GM19351 (cell line): ENCODE measurements around the gene ARID1B.

Experiments
- ATAC-seq: cut with Tn5 transposase; IDR thresholded peaks from one replicate; pipeline ENCODE4 v1.9.1; 2021; ENCODE audit warnings: mild to moderate bottlenecking, moderate library complexity; ENCODE audit not compliant: unreplicated experiment

Gene ARID1B

GRCh38 chr6:156822747-156823206, 45.6 kb downstream of the ARID1B start:
- no peak for ATAC-seq

DNA sequence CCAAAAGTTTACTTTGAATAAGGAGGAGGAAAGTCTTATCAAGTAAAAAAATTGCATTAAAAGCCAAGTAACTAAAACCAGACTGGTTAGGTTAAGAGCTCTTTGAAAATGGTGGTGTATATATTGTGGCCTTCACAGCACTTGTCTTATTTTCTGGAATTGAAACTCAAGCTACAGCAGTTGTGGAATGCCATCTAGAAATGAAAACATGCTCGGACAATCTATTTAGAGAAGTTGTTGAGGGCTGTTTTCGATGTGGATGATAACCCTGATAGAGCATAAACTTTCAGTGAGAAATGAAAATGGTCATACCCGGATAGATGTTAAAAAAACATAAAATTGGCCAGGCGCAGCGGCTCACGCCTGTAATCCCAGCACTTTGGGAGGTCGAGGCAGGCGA, 47.0 kb downstream of the ARID1B start:
- ATAC-seq = no peak

DNA sequence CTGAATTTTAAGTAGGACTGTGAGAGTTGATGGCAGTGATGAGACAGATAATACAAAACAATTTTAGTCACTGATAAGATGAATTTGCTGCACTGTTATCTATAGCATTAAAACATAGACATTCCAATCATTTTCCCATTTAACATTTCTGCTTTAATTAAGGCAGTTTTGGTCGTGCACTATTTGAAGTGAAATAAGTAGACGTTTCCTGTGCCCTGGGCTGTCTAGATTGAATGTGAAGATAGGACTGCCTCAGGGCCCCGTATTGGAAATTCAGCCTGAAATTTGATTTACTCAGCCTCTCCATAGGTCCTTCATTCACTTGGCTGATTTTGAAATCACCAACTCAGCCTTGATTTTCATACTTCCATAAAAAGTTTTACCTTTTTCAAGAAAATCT, 48.3 kb downstream of the ARID1B start:
- no peak for ATAC-seq

DNA sequence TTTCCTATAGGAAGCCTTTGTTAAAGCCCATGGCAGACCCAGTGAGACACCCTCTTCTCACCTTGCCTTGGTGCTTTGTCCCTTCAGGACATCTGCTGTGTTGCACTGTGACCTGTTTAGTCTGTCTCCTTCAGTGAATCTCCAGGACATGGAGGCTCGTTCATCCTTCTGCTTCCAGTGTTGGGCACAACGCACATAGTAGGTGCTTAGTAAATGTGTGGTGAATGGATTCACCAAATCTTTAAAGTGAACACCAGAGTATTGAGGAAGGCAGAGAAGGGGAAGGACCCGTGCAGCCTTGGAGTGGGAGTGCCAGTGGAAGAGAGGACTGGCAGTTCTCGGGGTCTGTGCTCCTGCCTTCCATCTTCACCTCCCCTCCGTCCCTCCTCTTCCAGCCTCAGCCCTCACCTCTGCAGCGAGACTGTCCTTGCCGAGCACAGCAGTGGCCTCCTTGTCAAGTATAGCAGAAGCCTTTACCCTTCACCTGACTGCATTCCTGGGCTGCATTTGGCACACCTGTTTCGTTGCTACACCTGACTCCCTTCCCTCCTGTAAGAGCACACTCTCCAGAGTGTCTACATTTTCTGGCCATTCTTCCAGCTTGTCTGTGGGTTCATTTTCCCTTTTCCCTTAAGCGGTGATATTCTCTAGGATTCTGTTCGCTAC, 49.2 kb downstream of the ARID1B start:
- ATAC-seq = no peak

DNA sequence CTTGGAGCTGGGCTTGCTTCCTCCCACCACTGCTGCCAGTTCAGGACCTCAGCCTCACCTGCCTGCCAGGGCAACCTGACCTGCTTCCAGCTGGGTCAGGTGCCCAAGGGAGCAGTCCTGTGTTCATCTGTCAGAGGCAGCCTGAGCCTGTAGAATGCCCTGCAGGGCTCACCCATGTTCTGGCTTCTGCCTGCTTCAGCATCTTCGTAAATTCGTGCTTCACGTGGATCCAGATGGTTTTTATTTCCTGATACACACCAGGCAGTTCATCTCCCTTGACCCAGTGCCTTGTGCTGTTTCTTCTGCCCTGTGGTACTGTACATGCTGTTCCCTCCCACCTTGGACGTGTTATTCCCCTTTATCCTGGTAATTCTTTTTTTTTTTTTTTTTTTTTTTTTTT, 50.2 kb downstream of the ARID1B start:
- ATAC-seq = no peak

DNA sequence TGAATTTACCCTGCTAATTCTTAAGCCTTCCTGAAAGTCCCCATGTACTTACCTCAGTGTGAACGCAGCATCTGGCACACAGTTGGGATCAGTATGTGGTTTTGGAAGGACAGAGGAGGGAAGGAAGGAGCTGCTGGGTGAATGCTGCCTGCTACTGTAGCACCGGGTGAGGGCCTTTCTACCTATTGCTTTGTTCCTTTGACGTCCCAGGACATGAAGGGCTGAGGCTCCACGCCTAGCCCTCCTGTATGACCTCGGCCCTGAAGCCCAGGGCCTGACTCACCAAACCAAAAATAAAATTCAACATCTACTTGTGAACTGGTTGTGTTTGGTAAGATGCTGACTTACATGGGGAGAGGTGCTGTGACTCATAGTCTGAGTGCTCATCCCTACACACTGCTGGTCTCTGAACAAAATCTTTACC, 51.1 kb downstream of the ARID1B start:
- ATAC-seq = peak; percentile 72

- ATAC-seq = no peak
Measured at GRCh38 chr6:156830126-156830525, 52.9 kb downstream of the ARID1B start.

- ATAC-seq = no peak
Measured at GRCh38 chr6:156832231-156832647, 55.1 kb downstream of the ARID1B start.

DNA sequence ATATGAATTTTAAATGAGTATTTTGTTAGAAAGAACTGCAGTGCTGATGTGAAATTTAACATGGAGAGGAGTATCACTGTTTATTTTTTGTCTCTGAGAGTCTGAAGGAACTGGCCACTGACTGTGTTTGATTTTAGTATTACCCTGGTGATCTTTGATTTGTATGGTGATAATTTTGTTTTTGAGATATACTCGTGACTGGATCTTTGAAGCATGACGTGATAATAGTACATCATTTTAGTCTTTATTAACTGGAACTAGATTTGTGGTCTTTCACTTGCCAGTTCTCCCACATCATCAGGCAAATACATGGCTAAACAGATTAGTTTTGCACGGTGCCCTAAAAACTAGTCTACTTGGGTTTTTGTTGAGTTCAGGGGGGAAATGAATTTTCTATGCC, 55.5 kb downstream of the ARID1B start:
- ATAC-seq = no peak

GRCh38 chr6:156833755-156834154, 56.6 kb downstream of the ARID1B start:
- ATAC-seq = no peak

GRCh38 chr6:156839129-156839528, 62.0 kb downstream of the ARID1B start:
- ATAC-seq = no peak

DNA sequence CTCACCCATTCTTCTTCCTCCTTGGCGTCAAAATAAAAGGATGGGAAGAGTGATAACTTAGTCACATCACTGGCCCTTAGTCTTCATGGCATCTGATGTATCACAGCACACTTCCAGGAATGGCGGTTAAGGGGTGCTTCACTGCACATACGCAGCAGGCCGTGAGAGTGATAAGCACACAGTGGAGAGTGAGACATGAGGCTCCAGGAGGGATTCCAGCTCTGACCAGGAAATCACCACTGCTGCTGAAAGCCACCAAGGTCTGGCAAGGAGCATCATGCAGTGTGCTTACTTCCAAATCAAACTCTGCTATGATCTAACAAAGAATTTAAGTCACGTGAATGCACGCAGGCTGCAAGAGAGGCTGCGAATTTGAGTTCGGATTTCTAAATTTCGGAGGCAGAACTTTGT, 62.4 kb downstream of the ARID1B start:
- ATAC-seq = no peak

DNA sequence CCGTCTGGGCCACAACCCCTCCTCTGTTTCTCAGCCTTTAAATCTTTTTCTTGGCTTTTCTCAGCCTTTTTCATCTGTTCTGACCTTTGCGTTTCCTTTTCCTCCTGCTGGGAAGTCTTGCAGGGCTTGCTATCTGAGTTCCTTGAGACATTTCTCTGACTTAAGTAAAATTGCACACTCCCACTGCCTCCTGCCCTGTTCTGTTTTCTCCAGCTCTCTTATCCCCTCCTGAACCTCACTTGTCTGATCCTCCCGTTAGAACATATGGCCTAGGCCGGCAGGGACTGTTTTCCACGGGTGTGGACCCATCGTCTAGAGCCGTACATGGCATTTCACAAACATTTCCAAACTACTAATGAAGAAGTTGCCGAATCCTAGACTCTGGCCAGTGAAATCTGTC, 63.0 kb downstream of the ARID1B start:
- no peak for ATAC-seq

GRCh38 chr6:156840606-156841005, 63.4 kb downstream of the ARID1B start:
- no peak for ATAC-seq

GRCh38 chr6:156841508-156841907, 64.3 kb downstream of the ARID1B start:
- no peak for ATAC-seq

DNA sequence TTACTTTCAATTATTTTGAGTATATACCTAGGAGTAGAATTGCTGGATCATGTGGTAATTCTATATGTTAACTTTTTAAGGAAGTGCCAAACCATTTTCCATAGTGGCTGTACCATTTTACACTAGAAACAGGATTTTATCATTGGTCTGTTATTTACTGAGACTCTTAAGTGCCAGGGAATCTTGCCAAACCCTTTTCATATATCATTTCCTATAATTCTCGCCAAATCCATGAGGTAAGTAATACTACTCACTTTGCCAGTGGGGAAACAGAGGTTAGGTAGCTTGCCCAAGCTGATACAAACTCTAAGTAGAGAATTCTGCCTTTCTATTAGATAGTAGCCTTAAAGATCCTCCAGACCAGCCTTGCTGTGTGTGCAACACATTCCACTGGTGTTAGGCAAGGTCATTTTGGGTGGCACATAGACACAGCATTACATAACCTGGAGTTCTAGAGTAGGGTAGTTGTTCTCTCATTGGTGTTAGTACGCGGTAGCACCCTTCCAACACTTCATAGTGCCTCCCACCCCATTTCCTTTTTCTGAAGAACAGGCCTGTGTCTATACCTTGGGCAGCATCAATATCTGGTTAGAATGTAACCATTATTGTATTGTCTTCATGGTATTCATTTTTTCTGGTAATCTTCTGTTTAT, 65.5 kb downstream of the ARID1B start:
- ATAC-seq = no peak

DNA sequence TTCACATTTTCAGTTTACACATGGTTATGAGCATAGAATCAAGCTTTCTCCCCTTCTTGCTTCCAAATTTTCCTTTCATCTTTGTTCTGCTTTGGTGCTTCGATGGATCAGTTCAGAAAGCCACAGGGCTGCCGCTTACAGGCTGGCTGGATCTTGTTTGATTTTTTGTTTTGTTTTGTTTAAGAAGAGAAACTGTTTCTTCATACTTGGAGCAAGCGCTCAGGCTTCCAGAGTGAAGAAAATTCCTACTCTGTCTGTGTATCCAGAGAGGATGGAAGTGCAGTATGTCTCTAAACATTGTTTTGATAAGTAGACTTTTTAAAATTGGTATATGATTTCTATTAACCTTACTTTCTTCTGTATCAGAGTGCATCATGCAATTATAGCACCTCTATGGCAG, 66.9 kb downstream of the ARID1B start:
- no peak for ATAC-seq

DNA sequence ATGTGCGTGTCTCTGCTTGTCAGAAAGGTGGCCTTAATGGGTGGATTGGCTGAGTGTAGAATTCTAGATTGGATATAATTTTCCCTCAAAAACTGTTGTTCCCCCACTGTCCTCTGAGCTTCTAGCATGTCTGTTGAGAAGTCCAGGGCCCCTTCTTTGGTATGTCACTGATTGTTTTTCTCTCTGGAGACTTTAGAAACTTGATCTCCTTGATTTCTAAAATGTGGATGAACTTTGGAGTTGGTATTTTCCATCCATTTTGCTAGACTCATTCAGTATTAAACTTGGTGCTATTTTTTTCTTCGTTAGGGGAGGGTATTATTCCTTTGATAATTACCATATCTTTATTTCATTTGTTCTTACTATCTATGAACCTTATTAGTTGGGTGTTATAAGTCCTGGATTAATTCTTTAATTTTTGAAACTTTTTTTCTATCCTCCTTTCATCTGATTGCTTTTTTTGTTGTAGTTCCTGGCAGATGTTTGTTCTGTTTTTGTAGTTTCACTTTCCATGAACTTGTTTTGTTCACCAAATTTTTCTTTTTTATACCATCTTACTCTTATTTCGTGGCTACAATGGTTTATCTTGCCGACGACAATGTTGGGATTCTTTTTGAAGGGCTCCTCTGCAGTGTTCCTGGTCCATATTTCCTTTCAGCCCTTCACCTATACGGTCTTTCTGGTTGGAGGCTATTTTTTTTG, 68.4 kb downstream of the ARID1B start:
- ATAC-seq = no peak

- no peak for ATAC-seq
Measured at GRCh38 chr6:156846845-156847599, 69.8 kb downstream of the ARID1B start.

DNA sequence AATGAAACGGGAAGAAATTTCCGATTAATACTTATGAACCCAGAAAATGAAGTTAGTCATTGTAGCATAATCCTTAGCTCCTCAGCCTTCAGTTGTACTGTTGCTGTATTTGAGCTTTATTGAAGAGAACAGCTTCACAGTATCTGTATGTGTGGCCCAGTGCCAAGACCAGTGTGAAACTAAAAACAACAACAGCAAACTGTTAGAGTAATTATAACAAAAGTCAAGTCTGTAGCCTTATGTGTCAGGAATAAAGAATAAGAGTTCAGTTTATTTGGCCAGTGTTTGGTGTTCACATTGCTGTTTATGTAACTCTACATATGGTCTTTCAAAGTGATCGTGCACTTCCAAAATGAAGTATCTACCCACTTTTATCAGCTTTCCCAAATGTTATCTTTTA, 70.9 kb downstream of the ARID1B start:
- no peak for ATAC-seq

GRCh38 chr6:156848533-156848932, 71.4 kb downstream of the ARID1B start:
- ATAC-seq = no peak
